KMS-11 (cell line): ENCODE results near the gene CCL8.

ENCODE experiments used
- H2AFZ ChIP-seq: fragments of 200-600 bp; sonication (generic); 2 replicates; pipeline ENCODE4 v1.6.1; 2016; ENCODE audit warnings: antibody characterized with exemption, mixed run types, low read depth
- H3K27ac ChIP-seq: fragments of 200-600 bp; sonication (generic); 2 replicates; pipeline ENCODE4 v1.6.1; 2016; ENCODE audit warnings: mild to moderate bottlenecking, mixed run types
- H3K27me3 ChIP-seq: fragments of 200-600 bp; sonication (generic); 2 replicates; pipeline ENCODE4 v1.6.1; 2017; ENCODE audit warnings: mild to moderate bottlenecking, low read depth, mixed run types, moderate library complexity; ENCODE audit not compliant: insufficient read depth
- H3K36me3 ChIP-seq: fragments of 200-600 bp; sonication (generic); 2 replicates; pipeline ENCODE4 v1.6.1; 2017; ENCODE audit warnings: mild to moderate bottlenecking, mixed run types; ENCODE audit not compliant: insufficient read depth
- H3K4me1 ChIP-seq: fragments of 200-600 bp; sonication (generic); 2 replicates; pipeline ENCODE4 v1.6.1; 2016; ENCODE audit warnings: mild to moderate bottlenecking, low read depth, mixed run types; ENCODE audit not compliant: poor library complexity, severe bottlenecking
- H3K4me2 ChIP-seq: fragments of 200-600 bp; sonication (generic); 2 replicates; pipeline ENCODE4 v1.7.0; 2016; ENCODE audit warnings: mild to moderate bottlenecking, mixed run types
- H3K4me3 ChIP-seq: fragments of 200-600 bp; sonication (generic); IDR thresholded peaks from 2 replicates; pipeline ENCODE4 v1.6.1; 2017; ENCODE audit warnings: low read depth, low read length, mixed read lengths; ENCODE audit not compliant: insufficient read depth
- H3K79me2 ChIP-seq: fragments of 200-600 bp; sonication (generic); 2 replicates; pipeline ENCODE4 v1.6.1; 2016; ENCODE audit warnings: low read depth, mixed run types; ENCODE audit not compliant: insufficient read depth
- H3K9ac ChIP-seq: fragments of 200-600 bp; sonication (generic); 2 replicates; pipeline ENCODE4 v1.6.1; 2016; ENCODE audit warnings: mild to moderate bottlenecking, mixed run types
- H4K20me1 ChIP-seq: fragments of 200-600 bp; sonication (generic); 2 replicates; pipeline ENCODE4 v1.6.1; 2016; ENCODE audit warnings: mild to moderate bottlenecking, mixed run types; ENCODE audit not compliant: insufficient read depth
- TF ChIP-seq, protein P1 (sequence below): fragments of 200-600 bp; sonication (generic); conservative IDR thresholded peaks from 2 replicates; pipeline ENCODE4 v1.6.1; 2017; ENCODE audit warnings: low read depth, mild to moderate bottlenecking, antibody characterized with exemption, low read length, moderate library complexity, mixed read lengths

The CCL8 gene

DNA sequence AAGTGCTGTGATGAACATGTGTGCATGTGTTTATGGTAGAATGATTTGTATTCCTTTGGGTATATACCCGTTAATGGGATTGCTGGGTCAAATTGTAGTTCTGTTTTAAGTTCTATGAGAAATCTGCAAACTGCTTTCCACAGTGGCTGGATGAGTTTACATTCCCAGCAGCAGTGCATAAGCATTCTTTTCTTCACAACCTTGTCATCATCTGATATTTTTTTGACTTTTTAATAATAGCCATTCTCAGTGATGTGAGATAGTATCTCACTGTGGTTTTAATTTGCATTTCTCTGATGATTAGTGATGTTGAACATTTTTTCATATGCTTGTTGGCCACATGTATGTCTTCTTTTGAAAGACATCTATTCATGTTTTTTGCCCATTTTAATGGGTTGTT is 18.5 kb downstream of the CCL8 start:
- Histone ChIP-seq H3K4me2 (no peak overlapping the region), H3K4me3 (no peak overlapping the region), H3K79me2 (no peaks in the 10 kb centered on the region), H3K27ac (no peak overlapping the region), H2AFZ (no peak overlapping the region), H4K20me1 (no peaks in the 10 kb centered on the region), H3K4me1 (no peaks in the 10 kb centered on the region), H3K9ac (no peak overlapping the region), H3K27me3 (no peaks in the 10 kb centered on the region), H3K36me3 (no peaks in the 10 kb centered on the region)
- TF ChIP-seq, protein P1, sequence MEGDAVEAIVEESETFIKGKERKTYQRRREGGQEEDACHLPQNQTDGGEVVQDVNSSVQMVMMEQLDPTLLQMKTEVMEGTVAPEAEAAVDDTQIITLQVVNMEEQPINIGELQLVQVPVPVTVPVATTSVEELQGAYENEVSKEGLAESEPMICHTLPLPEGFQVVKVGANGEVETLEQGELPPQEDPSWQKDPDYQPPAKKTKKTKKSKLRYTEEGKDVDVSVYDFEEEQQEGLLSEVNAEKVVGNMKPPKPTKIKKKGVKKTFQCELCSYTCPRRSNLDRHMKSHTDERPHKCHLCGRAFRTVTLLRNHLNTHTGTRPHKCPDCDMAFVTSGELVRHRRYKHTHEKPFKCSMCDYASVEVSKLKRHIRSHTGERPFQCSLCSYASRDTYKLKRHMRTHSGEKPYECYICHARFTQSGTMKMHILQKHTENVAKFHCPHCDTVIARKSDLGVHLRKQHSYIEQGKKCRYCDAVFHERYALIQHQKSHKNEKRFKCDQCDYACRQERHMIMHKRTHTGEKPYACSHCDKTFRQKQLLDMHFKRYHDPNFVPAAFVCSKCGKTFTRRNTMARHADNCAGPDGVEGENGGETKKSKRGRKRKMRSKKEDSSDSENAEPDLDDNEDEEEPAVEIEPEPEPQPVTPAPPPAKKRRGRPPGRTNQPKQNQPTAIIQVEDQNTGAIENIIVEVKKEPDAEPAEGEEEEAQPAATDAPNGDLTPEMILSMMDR, result no peak

DNA sequence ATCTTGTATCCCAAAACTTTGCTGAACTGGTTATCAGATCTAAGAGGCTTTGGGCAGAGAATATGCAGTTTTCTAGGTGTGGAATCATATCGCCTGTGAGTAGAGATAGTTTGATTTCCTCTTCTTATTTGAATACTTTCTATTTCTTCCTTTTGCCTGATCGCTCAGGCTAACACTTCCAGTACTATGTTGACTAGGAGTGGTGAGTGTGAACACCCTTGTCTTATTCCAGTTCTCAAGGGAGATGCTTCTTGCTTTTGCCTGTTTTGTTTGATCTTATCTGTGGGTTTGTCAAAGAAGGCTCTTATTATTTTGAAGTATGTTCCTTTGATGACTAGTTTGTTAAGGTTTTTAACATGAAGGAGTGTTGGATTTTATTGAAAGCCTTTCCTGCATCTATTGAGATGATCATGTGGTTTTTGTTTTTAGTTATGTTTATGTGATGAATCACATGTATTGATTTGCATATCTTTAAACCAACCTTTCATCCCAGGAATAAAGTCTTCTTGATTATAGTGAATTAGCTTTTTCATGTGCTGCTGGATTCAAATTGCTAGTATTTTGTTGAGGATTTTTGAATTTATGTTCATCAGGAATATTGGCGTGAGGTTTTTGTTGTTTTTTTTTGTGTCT is 20.0 kb downstream of the CCL8 start:
- Histone ChIP-seq H3K27ac (no peak overlapping the region), H3K9ac (no peak overlapping the region), H3K4me1 (no peaks in the 10 kb centered on the region)

DNA sequence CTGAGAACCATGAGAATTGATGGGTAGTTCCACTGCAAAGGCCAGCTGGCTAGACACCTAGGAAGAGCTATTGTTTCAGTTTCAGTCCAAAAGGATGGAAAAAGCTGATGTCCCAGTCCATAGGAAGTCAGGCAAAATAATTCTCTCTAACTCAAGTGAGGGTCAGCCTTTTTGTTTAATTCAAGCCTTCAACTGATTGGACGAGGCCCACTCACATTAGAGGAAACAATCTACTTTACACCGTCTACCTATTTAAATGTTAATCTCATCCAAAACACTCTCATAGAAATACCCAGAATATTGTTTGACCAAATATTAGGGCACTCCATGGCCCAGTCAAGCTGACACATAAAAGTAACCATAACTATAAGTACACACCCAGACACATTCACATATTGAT is 22.7 kb downstream of the CCL8 start:
- Histone ChIP-seq H3K27me3 (no peaks in the 10 kb centered on the region), H3K27ac (no peak overlapping the region), H3K9ac (no peak overlapping the region), H2AFZ (no peak overlapping the region), H4K20me1 (no peaks in the 10 kb centered on the region), H3K4me3 (no peak overlapping the region), H3K4me1 (peaks cover 3% of the 10 kb centered on the region), H3K36me3 (no peaks in the 10 kb centered on the region), H3K79me2 (no peaks in the 10 kb centered on the region), H3K4me2 (no peak overlapping the region)
- TF ChIP-seq, protein P1, result no peak

More for the DNA sequence above, 20.0 kb downstream of the CCL8 start:
- H3K4me3 ChIP-seq, result no peak overlapping the region
- H3K4me2 ChIP-seq, result no peak overlapping the region
- no peaks in the 10 kb centered on the region for H4K20me1 ChIP-seq
- no peaks in the 10 kb centered on the region for H3K79me2 ChIP-seq
- no peak overlapping the region for H2AFZ ChIP-seq
- H3K36me3 ChIP-seq, result no peaks in the 10 kb centered on the region
- no peaks in the 10 kb centered on the region for H3K27me3 ChIP-seq
- TF ChIP-seq, protein P1, result no peak

DNA sequence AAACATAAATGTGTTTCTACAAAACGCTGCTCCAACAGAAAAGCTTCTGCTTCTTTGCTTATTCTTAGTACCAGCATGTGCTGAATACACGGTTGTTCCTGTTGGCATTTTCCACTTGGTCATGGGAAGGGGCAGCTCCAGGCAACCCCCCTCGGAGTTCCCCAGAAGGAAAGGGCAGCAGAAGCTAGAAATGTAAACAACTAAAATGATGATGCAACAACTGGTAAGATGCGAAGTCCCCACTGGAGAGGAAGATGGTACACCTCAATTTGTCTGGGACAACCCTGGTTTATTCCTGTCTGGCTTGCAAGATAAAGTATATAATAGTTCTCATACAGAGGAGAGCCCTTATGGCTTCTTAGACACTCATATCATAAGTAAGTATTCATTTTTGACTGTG is 27.8 kb downstream of the CCL8 start:
- H3K9ac ChIP-seq, result no peak overlapping the region
- TF ChIP-seq, protein P1, result no peak
- no peaks in the 10 kb centered on the region for H3K36me3 ChIP-seq
- no peak overlapping the region for H3K4me2 ChIP-seq
- no peak overlapping the region for H3K4me3 ChIP-seq
- no peaks in the 10 kb centered on the region for H3K79me2 ChIP-seq
- no peak overlapping the region for H2AFZ ChIP-seq
- peaks cover 6% of the 10 kb centered on the region for H3K4me1 ChIP-seq
- H4K20me1 ChIP-seq, result no peaks in the 10 kb centered on the region
- H3K27me3 ChIP-seq, result no peaks in the 10 kb centered on the region
- H3K27ac ChIP-seq, result no peak overlapping the region
